Measurements from ENCODE around the gene SHB.

Gene SHB

GRCh38 chr9:38026021-38026809, 42.8 kb downstream of the SHB start:
- H3K4me3 ChIP-seq (ENCODE audit: low read depth, low read length): no peak overlapping the region

GRCh38 chr9:38025166-38025565, 43.9 kb downstream of the SHB start:
- no peak overlapping the region for H3K4me3 ChIP-seq (ENCODE audit: low read depth, low read length)

DNA sequence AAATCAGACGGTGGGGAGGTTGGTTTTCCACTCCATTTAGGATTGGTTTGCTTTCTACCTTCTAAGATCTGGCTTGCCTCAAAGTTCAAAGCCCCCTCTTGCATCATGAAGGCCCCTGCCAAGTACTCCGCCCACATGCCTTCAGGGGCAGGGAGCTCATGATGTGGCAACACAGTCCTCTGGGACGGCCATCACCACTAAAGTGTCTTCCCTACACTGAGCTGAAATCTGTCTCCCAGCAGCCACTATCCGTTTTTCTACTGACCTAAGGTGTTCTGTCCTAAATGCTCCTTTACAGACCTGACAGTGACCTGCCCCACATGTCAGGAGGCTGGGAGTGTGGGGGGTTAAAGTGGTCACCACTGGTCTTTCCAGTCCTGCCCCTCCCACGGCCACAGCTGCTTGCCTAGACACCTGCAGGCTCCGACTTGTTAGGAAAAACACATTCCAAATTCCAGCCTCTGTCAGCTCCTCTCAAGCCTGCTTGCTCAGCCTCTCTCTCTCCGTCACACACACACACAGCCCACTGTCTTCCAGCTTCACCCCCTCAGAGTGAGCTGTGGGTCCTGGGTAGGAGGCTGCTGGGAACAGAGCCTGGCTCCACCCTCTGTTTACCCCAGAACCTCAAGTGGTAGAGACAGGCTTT, 44.9 kb downstream of the SHB start:
- H3K4me3 ChIP-seq (ENCODE audit: low read depth, low read length): no peak overlapping the region

DNA sequence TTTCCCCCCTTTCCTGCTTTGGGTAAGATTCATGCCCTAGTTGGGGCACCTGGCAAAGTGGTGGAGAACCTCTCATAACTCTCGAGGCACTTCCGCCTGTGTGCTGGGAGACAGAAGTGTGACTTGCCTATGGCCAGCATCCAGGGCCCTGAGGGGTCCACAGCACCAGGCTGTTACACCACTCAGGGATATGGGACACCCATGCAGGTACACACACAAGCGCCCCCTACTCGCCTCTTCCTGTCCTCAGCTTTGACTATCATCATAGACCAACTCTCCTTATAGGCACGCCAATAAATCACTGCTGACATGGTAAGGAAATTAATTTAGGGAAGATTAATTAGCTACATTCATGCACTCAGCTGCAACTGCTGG, 45.4 kb downstream of the SHB start:
- H3K4me3 ChIP-seq (ENCODE audit: low read depth, low read length): no peak overlapping the region

GRCh38 chr9:38022995-38023394, 46.0 kb downstream of the SHB start:
- H3K4me3 ChIP-seq (ENCODE audit: low read depth, low read length): no peak overlapping the region

GRCh38 chr9:38022203-38022895, 46.7 kb downstream of the SHB start:
- H3K4me3 ChIP-seq (ENCODE audit: low read depth, low read length): no peak overlapping the region

DNA sequence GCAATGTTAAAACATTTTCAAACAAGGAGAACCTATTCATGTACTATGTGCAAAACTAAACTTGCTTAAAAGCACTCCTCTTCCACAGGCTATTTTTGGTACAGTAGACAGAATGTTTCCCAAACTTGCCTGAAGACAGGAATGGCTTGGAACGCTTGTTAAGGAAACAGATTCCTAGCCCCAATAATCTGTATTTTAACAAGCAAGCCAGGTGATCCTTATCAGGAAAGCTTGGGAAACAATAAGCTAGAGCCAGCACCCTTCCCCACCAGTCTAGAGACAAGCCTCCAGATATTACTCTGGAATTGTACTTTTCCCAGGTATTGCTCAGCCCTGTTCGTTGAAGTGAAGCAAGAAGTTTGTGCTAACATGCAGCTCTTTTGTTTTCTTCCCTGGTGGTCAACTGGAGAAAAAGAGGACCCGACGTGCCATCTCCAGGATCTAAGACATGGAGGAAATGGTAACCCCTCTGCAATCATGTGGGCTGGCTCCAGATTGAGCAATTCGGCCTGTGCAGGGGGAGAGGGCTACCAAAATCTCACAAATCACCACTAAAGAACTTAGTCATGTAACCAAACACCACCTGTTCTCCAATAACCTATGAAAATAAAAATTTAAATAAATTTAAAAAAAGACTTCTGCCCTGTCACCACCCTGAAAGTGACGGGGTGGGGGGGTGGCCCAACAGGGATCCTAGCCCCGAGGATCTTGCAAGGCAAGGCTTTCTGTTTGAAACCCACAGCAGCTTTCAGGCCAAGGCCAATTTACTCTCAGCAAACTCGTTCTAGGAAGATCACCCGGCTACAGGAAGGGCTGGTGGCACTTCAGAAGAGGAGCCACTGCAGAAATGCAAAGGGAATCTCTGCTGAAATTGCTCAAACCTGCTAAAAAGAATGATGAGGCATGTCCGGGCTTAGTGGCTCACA, 48.6 kb downstream of the SHB start:
- no peak overlapping the region for H3K4me3 ChIP-seq (ENCODE audit: low read depth, low read length)

DNA sequence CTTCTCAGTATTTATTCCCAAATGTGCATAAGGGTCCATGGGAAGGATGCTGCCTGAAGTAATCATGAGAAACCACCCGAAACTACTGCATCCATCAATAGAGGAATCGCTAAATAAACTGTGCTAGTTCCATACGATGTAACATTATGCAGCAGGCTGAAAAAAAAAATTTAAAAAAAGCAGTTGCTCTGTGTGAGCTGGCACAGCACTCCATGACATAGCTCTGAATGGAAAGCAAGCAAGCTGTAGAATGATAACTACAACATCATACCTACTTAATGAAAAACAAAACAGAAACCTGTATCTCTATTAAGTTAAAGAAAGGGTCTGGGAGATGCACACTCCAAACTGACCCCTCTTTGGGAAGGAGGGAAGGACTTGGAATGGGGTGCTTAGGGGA, 49.3 kb downstream of the SHB start:
- H3K4me3 ChIP-seq (ENCODE audit: low read depth, low read length): no peak overlapping the region

DNA sequence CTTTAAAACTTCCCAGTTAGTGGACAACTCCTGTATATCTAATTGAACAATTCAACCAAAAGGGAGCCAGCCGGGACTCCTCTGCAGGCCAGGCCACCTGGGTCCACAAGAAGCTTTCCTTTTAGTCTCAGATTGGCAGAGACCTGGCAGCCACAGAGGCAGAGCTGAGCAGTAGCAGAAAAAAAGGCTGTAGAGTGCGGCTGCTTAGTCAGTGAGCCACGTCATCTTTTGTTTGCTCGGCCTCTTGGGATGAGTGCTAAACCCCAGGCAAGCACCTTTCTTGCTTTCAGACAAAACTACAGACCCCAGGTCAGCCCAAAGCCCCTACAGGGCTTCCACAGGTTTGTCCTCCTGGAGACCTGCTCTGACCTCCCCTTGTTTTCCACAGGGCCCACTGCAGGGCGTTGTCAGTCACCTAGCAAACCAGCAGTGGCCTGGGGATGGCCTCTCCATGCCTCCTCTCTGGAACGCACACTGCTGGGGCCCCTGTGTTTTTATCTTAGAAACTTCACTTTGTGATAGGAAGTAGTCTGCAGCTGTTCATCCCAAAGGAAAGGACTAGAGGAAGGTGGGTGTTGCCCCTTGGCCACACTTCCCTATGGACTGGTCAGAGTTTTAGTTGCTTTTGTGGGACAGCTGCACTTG, 49.9 kb downstream of the SHB start:
- H3K4me3 ChIP-seq (ENCODE audit: low read depth, low read length): no peak overlapping the region

- no peak overlapping the region for H3K4me3 ChIP-seq (ENCODE audit: low read depth, low read length)
Measured at GRCh38 chr9:38018241-38018957, 50.6 kb downstream of the SHB start.

DNA sequence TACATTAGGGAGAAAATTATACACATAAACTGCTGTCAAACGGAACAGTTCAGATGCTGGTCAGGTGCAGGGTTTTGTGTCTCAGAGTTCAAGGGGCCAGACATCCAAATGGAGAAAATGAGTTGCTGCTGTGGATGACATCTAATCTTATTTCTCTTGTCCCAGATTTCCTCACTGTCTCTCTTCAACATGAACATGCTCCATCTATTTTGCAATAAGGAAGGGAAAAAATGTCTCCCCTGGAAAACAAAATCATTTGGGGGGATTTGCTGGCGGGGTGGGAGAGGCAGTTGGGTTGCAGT, 51.2 kb downstream of the SHB start:
- no peak overlapping the region for H3K4me3 ChIP-seq (ENCODE audit: low read depth, low read length)

DNA sequence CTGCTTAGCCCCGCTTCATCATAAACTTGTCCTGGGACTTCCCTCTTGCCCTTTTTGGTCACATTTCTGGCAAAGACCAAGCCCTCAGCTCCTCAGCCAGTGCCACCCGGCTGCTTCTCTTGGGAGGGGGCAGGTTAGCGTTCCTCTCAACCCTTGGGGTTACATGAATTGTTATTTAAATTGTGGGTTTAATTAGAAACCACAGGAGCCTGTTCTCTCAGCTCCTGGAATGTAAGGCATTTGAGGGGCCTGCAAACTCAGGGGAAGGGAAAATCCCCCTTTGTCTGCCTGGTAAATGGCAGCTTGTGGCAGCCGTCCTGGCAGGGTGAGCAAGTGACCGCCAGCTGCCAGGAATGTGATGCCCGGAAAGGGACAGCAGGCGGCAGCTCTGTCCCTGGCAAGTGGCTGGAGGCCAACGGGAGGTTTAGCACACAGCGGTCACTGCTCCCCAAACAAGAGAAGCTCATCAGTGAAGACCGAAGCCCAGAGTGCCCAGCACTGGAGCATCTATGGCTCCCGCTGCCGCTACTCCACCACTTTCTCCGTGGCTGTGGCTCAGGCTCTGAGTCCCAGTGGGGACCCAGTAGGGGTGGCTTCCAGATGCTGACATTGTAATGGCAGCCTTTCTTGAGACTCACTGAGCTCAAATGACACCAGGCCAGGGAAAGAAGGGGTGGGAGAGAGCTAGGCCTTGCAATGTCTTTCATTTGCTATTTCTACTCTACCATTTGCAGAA, 51.7 kb downstream of the SHB start:
- H3K4me3 ChIP-seq (ENCODE audit: low read depth, low read length): no peak overlapping the region

- no peak overlapping the region for H3K4me3 ChIP-seq (ENCODE audit: low read depth, low read length)
Measured at GRCh38 chr9:38016375-38017135, 52.5 kb downstream of the SHB start.

GRCh38 chr9:38015906-38016305, 53.1 kb downstream of the SHB start:
- H3K4me3 ChIP-seq (ENCODE audit: low read depth, low read length): no peak overlapping the region

DNA sequence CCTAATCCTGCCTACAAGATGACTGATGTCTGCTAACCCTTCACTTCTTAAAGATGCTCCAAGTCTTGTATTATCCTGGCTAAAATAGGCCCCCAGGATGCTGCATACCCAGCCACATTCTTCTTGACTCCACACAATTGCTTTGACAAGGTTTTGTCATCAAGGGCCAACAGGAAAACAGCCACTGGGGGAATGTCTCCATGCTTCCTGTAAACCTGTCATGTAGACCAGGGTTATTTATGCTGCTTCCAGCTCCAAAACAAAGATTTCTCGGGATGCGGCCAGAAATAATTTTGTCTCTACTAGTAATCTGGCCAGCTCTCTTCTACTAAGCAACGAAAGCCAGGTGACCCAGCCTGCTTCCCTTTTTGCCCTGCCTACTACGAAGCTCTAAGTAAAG, 53.8 kb downstream of the SHB start:
- H3K4me3 ChIP-seq (ENCODE audit: low read depth, low read length): no peak overlapping the region

- no peak overlapping the region for H3K4me3 ChIP-seq (ENCODE audit: low read depth, low read length)
Measured at GRCh38 chr9:38012767-38013450, 56.1 kb downstream of the SHB start.

DNA sequence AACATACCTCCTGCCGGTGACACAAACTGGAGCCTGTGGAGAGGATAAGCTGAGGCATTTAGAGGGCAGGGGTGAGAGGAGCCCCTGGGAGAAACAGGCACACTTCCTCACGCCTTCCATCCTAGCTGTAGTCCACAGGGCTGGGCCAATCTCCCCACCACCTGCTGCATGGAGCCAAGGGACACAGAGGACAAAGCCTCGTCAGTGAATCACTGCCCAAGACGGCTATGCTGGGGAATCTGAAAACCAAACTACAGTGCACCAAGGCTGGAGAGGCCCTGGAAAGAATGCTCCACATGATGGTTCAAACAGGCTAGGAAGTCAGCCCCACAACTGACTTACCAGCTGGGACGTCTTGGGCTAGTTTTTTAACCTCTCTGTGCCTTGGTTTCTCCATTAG, 57.0 kb downstream of the SHB start:
- no peak overlapping the region for H3K4me3 ChIP-seq (ENCODE audit: low read depth, low read length)

All from iPS-11a (cell line).